Stimulated activated CD4-positive, alpha-beta T cell treated with anti-CD3 and anti-CD28 coated beads, TNF-alpha, amount 100 ng/mL, for 24 hours (primary cell): ENCODE data around the gene ADGRG3.

Experiments
- DNase-seq, 3 experiments: peaks; one replicate each; pipeline ENCODE4 v3.0.0-alpha.2; 2020; ENCODE audit warnings: low read depth in 3 of 3

ADGRG3 gene

GRCh38 chr16:57630931-57631845, 36.9 kb upstream of the ADGRG3 start:
- DNase-seq = no peak

- DNase-seq = no peak
These were observed 35.5 kb upstream of the ADGRG3 start for GRCh38 chr16:57632568-57632967.

GRCh38 chr16:57633383-57634064, 34.6 kb upstream of the ADGRG3 start:
- no peak for DNase-seq

- no peak for DNase-seq
These were observed 33.9 kb upstream of the ADGRG3 start for GRCh38 chr16:57634171-57634570.

- no peak for DNase-seq
These were observed 32.6 kb upstream of the ADGRG3 start for GRCh38 chr16:57635266-57636097.

- no peak for DNase-seq
These were observed 31.9 kb upstream of the ADGRG3 start for GRCh38 chr16:57636184-57636583.

- DNase-seq = no peak
These were observed 31.1 kb upstream of the ADGRG3 start for GRCh38 chr16:57637020-57637419.

- no peak for DNase-seq
These were observed 30.7 kb upstream of the ADGRG3 start for GRCh38 chr16:57637424-57637823.

- no peak for DNase-seq
These were observed 30.1 kb upstream of the ADGRG3 start for GRCh38 chr16:57637965-57638364.

- DNase-seq = no peak
These were observed 29.7 kb upstream of the ADGRG3 start for GRCh38 chr16:57638381-57638780.

- no peak for DNase-seq
These were observed 28.8 kb upstream of the ADGRG3 start for GRCh38 chr16:57639172-57639887.

GRCh38 chr16:57640185-57640584, 27.9 kb upstream of the ADGRG3 start:
- no peak for DNase-seq

- DNase-seq = no peak
These were observed 27.5 kb upstream of the ADGRG3 start for GRCh38 chr16:57640612-57641011.

GRCh38 chr16:57642160-57643135, 25.7 kb upstream of the ADGRG3 start:
- DNase-seq = no peak

- DNase-seq = no peak
These were observed 24.8 kb upstream of the ADGRG3 start for GRCh38 chr16:57643147-57643874.

GRCh38 chr16:57643910-57644309, 24.2 kb upstream of the ADGRG3 start:
- DNase-seq = no peak

GRCh38 chr16:57644383-57645014, 23.6 kb upstream of the ADGRG3 start:
- DNase-seq = no peak

- DNase-seq = no peak
These were observed 22.9 kb upstream of the ADGRG3 start for GRCh38 chr16:57645169-57645568.
